Lung microvascular endothelial cell (primary cell): Measurements from ENCODE around the gene PLCB1. TPM values are rescaled to one million over a fixed set of nuclear protein-coding genes. Genes with fewer than 3 reads are reported as not detected.
A peak's percentile ranks its signal among the peaks of the same experiment; 100 is the strongest.

Experiments
- DNase-seq, 2 donors: peaks; one replicate each; pipeline versions ENCODE4 v3.0.0 to v3.0.0-alpha.2; 2010; ENCODE audit warnings: low read depth in 2 of 2
- total RNA-seq: library from RNA; depleted of rRNA; stranded (reverse); fragments of >200 nt; gene quantifications from 2 replicates; pipeline ENCODE4 v1.2.1, GENCODE V29; 2014

PLCB1 gene
- total RNA-seq, 1 donor from 2014 or later, result 12.3 TPM

DNA sequence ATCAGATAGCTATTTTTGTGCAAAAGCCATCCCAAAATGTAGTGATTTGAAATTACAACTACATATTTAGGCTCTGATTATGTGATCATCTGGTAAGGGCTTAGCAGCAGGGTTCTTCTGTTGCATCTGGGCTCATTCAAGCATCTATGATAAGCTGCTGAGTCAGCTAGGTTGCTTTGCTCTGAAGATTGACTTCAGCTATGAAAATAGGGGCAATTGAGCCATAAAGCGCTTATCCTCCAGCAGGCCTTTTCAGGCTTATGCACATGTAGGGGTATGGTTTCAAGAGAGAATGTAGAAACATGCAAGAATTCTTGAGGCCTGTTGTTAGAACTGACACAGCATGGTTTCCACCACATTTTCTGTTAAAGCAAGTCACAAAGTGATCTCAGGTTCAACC, 114.1 kb downstream of the PLCB1 start:
- DNase-seq, result no peak

DNA sequence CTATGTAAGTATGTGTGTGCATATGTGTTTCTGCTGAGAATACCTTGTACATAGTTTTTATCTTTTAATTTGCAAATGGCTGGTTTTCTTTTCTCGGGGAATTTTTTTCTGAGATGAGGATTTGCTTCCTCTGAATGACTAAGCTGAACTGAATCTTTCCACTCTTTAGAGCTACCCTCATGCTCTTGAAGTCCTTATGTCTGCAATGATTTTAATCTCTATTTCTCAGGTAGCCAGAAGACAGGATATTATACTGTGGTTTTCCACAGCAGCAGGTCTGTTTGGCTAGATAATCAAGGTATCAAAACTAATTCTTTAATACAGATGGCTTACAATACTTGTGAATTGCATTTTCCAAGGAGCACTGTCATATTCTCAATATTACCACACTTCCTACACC, 114.7 kb downstream of the PLCB1 start:
- peak in 1 of 2 donors; percentile 19 for DNase-seq

DNA sequence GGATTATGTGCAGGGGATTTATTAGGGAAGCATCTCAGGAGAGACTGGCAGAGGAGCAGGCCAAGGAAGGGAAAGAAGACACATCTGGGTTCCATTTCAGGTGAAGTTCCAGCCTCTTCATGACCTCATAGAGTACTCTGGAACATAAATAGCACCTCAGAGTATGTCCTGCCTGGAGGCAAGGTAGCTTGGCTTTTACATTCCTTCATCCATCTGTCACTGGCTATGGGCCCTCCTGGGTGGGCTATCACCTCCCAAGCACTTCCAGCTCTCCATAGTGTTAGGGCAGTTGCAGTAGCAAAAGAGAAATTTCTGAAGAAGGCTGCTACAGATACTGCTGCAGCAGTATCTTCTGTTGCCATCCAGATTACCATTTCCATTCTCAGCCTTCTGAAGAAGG, 116.0 kb downstream of the PLCB1 start:
- no peak for DNase-seq

DNA sequence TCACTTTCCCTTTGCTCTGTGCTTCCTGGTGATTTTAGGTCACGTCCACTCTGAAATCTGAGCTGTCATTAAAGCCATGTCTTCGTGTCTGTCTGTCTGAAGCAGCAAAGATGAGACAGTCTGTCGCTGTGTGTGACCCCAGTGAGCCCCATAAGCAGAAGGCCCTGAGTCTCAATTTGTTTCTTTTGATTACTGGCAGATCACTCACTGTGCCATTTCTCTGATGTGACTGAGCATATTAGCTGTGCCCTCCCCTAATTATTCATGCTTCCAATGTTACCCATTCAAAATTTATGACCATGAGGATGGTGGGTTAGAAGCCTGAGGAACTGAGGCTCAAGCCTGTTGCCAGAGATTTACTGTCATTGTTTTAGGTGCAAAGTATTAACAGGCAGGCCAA, 117.6 kb downstream of the PLCB1 start:
- DNase-seq, result no peak

DNA sequence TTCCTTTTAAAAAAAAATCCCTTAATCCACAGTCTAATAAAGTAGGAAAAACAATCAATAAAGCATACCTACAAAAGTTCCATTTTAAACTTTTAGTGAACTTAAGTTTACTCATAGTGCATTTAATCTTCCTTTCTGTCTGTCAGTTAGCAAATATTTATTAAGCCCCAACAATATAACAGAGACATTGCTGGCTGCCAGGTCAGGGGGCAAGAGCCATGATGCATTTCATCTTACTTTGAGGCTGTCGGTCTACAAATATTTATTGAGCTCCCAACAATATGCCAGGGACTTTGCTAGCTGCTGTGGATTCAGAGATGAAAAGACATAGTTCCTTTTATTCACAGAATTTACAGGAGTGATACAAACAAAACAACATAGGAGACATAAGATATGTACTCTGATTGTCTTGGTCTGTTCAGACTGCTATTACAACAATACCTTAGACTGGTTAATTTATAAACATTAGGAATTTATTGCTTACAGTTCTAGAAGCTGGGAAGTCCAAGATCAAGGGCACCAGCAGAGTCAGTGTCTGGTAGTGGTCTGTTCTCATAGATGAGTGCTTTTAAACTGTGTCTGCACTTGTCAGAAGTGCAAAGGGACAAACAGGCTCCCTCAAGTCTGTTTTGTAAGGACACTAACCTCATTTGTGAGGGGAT, 118.6 kb downstream of the PLCB1 start:
- DNase-seq, result no peak

DNA sequence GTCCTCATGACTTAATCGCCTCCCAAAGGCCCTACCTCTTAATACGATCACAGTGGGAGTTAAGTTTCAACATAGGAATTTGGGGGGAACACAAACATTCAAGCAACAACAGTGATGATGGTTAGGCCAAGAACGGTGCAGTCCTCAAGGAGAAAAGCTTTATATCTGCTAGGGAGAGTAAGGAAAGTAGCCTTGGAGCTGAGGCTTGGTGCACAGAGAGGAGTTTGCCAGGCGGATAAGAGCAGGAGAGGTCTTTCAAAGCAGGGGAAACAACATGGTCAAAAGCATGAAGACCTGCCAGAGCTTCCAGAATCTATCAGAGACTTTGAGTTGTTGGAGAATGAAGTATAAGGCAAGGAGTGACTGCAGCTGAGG, 119.1 kb downstream of the PLCB1 start:
- no peak for DNase-seq

DNA sequence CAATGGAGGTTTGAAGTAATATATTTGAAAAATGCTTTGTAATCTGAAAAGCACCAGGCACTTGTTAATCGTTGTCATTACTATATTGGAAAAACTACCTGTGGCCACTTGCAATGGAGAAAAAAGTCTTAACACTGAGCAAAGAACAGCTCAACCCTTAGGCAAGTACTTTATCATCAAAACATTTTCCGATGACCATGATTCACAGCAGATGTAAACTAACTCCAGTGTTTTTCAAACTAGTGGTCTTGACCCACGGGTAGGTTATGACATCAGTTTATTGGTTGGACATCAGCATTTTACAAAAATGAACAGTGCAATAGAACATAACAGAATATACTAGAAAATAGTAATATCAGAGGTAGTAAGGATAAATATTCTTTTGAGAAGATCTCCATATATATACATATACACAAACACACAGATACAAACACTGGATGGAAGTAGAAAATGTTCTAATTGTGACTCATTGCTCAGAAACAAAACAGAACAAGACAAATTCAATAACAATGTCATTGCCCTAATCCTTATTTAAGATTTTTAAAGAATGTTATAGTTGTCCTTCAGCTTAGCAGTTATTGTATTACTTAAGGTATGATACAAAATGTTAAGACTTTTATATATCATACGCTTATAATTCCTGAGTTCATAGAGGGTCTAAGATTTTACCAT, 123.0 kb downstream of the PLCB1 start:
- DNase-seq, result peak in 1 of 2 donors; percentile 36

DNA sequence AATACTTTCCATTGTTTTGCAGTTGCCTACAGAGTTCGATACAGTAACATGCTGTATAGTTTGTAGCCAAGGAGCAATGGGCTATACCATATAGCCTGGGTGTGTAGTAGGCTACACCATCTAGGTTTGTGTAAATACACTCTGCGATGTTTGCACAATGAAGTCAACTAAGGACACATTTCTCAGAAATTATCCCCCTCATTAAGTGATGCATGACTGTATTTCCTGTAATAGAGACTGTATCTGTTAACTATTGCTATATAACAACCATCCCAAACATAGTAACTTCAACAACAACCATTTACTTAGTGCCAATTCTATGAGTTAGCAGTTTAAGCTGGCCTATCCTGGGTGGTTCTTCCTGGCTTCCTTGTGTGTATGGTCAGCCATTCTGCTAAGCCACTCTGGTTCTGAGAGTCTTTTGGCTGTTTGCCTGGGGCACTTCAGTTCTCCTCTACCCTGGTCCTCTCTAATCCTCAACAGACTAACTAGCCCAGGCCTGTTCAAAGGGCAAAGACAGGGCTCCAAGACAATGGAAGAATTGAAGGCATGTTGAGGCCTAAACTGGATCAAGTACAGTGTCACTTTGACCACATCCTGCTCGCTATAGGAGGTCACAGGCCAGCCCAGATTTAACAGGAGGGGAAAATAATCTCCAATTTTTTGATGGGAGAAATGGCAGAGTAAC, 124.0 kb downstream of the PLCB1 start:
- DNase-seq, result peak in 1 of 2 donors; percentile 4

DNA sequence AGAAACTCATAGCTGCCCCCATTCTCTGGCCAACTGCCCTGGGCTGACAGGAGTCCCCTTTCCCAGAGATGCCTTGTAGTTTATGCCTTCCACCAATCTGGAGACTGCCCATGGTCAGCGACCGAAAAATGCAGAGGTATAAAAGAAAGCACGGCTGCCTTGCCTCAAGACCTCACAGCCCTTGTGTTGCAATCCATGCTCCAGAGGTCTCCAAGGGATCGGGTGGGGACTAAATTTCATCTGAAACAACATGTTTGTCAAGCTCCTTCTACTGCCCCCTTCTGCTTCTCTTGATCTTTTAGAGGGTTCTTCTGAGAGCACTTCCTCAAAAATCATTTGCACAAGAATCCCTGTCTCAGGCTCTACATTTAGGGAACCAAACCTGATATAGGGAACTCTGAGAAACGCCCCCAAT, 128.8 kb downstream of the PLCB1 start:
- no peak for DNase-seq

DNA sequence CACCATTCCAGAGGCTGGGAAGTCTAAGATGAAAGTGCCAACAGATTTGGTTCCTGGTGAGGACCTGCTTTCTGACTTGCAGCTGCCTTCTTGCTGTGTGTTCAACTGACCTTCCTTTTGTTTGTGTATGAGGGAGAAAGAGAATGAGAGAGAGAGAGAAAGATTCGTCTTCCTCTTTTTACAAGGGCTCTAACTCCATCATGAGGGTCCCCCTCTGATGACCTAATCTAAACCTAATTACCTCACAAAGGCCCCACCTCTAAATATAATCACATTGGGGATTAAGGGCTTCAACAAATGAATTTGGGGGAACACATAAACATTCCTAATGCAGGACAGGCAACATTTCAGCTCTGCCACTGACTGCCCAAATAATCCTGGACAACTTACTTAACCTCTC, 130.7 kb downstream of the PLCB1 start:
- no peak for DNase-seq

DNA sequence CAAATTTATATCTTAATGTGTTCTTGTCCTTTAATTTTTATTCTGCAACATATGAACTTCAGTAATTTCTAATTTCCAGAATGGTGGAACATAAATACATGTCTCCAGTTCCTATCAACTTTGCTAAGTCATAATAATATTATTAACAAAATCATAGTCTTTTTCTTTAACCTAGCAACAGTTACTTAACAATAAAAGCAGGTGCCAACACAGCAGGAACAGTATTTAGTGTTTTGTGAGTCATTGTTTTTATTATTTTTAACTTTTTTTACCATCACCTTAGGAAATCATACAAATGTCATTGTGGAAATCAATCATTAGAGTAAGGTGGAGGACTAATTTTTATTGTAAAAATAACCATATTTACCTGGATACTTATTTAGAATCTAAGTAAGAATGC, 133.5 kb downstream of the PLCB1 start:
- peak in 1 of 2 donors; percentile 58 for DNase-seq

DNA sequence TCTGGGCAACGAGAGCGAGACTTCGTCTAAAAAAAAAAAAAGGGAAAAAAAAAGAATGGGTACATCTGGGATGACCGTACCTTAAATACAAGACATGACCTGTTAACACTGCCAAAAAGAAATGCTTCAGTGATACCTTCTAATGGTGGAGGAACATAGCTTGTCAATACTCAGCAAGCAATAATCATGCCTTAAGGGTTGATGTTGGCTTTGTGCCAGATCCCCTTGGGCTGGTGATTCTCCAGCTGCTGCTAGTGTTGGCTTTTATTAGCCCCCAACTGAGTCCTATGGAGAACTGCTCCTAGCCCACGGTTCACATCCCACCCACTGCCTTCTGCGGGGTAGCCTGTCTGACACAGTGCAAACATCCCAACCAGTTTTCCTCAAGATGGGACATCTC, 134.9 kb downstream of the PLCB1 start:
- no peak for DNase-seq

DNA sequence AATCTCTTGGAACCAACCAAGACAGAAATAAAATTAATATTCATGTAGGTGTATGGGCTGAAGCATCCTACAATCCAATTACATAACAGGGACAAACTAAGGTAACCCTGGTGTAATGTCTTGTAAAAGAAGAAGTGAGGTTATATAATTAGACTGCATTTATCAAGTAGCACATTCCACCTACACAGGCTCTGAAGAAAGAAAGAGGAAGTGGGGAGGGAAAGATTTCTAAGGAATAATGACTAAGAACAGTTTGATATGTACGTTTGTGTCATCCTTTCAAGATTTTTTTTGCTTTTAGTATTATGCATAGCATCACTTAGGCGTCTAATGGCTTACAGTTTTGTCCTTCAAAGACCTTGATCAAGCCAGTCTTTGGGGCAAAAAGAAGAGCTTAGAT, 139.7 kb downstream of the PLCB1 start:
- no peak for DNase-seq

DNA sequence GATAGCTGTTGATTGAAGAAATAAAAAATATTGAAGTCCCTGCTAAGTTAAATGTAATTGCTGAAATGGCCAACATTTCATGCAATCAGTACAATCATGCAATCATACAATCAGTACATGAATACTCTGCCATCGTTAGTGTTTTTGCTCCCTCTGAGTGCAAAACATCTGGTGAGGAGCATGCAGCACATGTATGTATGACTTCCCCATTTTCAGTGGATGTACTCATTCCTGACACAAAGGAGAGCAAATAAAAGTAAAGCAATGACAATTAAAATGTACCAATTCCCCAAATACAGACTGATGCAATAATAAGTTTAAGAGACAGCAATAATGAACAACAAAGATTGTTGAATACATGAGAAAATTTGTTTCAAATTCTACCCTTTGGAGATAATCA, 140.7 kb downstream of the PLCB1 start:
- DNase-seq, result no peak

DNA sequence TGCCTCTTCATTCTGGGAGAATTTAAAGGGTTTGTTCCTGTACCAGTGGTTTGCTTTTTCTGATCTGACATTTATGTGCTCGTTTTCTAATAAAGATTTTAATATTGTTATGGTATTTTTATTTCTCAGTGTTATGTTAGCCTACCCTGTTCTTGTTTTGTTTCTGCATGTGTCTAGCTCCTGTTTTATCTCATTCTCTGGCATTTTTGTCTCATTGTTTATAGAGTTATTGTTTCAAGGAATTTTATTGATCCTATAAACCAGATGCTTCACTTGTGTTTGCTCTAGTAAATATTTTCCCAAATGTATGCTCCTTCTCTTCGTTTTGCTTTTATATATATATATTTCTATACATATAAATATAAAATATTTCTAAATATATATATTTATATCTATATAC, 152.8 kb downstream of the PLCB1 start:
- no peak for DNase-seq

DNA sequence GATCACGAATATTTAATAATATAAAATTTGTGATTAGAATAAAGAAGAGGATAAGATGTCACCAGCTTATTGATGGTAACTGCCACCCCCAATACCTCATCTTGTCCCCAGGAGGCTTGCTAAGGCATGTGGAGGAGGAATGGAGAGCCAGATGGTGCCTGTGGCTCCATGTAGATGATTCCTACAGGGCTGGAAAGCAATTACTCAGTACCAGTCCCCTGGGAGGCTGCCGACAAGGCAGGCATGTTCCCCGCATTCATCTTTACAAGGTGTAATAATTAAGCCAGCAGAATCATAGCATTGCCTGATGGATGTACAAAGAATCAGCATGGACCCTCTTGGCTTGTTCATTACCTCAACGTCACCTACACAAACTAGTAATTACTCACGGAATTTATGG, 155.3 kb downstream of the PLCB1 start:
- DNase-seq, result no peak

DNA sequence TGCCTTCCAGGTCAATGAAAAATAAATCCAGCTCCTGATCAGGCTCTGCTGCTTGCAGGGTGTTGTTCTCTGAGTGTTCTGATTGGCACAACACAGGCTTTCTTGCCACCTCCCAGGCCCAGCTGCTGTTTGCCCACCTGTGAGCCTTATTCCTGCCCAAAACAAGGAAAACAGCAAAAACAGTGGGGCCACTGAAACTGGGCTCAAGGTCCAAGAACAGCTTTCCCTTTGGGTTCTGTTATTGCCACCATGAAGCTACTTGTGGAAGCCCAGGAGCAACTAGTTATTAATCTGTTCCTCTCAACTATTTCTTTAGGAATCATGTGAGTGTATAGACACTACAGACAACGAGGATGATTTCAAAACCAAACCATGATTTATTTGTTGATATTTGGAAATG, 159.1 kb downstream of the PLCB1 start:
- DNase-seq, result no peak

DNA sequence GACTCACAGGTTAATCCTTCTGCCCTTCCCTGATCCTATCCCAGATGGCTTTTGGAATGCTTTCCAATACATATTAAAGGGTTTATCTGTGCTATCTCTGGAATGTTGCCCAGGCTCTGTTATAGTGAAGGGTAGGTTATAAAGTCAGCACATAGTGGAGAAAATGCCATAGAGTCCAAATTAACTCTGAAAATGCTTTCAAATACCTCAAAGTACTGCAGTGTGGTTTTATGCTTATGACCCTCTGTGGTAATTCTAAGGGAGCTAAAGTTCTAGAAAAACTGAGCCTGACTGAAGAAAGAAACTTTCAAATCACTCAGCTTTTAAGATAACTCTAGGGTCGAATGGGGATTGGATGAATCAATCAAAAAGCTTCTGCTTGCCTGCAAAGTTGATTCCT, 159.8 kb downstream of the PLCB1 start:
- peak in 1 of 2 donors; percentile 11 for DNase-seq

DNA sequence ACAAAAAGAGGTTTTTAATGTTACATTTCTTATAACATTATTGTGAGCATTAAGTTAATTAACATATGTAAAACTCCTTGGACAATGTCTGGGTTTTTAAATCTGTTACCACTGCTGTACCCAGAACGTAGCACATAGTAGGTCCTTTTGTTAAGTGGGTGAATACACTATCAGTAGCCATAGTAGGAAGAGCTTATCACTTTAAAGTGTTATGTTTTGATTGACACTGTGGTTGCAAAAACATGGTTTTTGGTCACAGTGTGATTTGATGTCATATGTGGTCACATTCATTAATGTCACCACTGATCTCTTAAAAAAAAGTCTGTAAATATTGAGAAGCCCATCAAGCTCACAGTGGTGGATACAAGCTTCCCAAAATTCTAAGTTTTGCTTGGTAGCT, 160.7 kb downstream of the PLCB1 start:
- no peak for DNase-seq

DNA sequence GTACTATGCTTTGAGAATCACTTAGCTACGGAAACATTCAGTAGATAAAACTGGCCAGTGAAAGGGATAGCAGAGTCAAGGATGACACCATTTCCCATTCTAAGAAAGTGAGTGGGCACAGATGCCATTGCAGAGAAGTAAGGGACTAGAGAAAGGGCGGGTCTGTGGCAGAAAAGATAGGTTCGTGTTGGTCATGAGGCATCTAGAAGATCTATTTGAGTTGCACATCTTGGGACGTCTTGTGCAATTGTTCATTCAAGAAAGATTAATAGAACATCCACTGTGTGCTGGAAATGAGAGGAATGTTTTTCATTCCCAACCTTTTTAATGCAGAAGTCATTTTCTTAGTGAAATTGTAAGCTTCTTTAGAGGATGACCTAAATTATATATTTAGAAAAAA, 161.7 kb downstream of the PLCB1 start:
- no peak for DNase-seq

DNA sequence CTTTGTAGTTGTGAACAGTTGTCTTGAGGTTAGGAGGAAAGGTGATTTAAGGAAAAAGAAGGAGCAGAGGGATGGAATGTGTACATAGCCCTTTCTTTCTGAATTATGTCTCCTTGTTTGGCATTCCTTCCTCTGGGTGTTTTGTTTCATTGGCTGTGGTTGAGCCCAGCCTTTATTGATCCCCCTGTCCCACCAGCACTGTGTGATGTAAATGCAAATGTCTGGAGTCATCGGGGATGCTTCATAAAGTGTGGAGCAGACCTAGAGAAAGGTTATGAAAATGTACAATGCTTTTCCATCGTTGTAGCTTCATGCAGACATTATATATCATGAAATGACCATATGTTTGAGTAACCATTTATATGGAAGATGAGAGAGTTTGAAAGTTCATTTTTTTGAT, 164.5 kb downstream of the PLCB1 start:
- DNase-seq, result no peak

DNA sequence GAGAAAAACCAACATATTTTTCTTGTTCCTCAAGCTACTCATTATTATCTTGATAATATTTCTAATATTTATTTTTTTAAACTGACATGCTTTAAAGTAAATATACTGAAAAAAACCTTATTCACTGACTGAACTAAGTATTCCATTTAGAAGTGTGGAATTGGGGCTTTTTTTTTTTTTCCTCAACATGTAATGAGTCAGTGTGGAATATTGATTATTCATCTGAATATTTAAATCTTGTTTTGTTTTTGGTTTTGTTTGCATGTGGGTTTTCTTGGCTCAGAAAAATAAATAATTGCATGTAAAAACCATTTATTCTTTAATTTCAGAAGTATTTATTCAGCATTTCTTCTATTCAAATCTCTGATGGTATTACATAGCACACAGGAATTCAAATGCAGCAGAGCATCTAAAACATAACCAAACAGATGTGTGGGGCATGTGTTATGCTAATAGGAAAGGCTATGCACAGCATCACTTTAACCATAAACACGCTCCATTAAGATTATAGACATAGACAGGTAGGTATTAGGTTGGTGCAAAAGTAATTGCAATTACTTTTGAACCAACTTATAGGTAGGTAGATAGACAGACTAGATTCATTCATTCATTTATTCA, 166.5 kb downstream of the PLCB1 start:
- DNase-seq, result no peak

DNA sequence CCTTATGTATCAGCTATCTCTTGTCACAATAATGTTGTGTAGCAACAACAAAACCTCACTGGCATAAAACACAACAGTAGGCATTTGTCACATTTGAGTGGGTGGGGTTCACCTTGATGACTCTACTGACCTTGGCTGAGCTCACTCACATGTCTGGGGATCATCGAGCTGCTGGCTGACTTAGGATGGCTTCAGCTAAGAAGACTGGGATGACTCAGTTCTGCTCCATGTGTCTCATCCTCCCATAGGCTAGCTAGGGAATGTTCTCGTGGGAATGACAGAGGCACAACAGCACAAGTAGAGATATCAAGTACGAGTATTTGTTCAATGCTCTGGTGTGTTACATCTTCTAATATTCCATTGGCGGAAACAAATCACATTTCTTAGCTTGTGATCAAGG, 167.9 kb downstream of the PLCB1 start:
- peak in 1 of 2 donors; percentile 11 for DNase-seq
